ENCODE results near the gene FGFR3.

- TF ChIP-seq CTCF (IDR thresholded peaks at IDR 0.05) = no peak
- no peak for TF ChIP-seq POLR2AphosphoS5 (IDR thresholded peaks at IDR 0.05)
- no peak for TF ChIP-seq POLR2A (IDR thresholded peaks at IDR 0.05)
- no peak for TF ChIP-seq EP300 (IDR thresholded peaks at IDR 0.05; ENCODE audit: low read depth)
Measured at GRCh38 chr4:1813231-1813630, 20.1 kb downstream of the FGFR3 start.
